CD14-positive monocyte (primary cell): ENCODE results near the gene DQX1. TPM values are rescaled to one million over a fixed set of nuclear protein-coding genes. Genes with fewer than 3 reads are reported as not detected.

Experiments used
- DNase-seq, 3 donors: peaks; one replicate each; pipeline ENCODE4 v3.0.0-alpha.2; 2011 to 2022
- H2AFZ ChIP-seq: 2 replicates; pipeline ENCODE4 v1.6.0; 2012; ENCODE audit warnings: mild to moderate bottlenecking, low read depth, low read length, inconsistent platforms; ENCODE audit not compliant: insufficient read depth, poor library complexity, severe bottlenecking
- H3K27ac ChIP-seq, 2 donors: 1 replicate in 1 of 2; 2 replicates in 1 of 2; pipeline ENCODE4 v1.5.1; 2012 to 2013; ENCODE audit warnings: low read length in 2 of 2, control low read depth in 1 of 2, inconsistent platforms in 1 of 2, low read depth in 1 of 2, mild to moderate bottlenecking in 1 of 2
- H3K27me3 ChIP-seq, 2 donors: one replicate each; pipeline versions ENCODE4 v1.6.0 to v1.6.1; 2011 to 2013; ENCODE audit warnings: low read length in 2 of 2; ENCODE audit not compliant: control insufficient read depth in 2 of 2, insufficient read depth in 2 of 2
- H3K36me3 ChIP-seq, 2 donors: replicated peaks in 1 of 2; 1 replicate in 1 of 2; 2 replicates in 1 of 2; pipeline versions ENCODE4 v1.5.1 to v1.6.1; 2012 to 2013; ENCODE audit warnings: low read length in 2 of 2, control low read depth in 1 of 2, inconsistent platforms in 1 of 2, mild to moderate bottlenecking in 1 of 2; ENCODE audit not compliant: insufficient read depth in 2 of 2, control insufficient read depth in 1 of 2
- H3K4me1 ChIP-seq, 2 donors: 1 replicate in 1 of 2; 2 replicates in 1 of 2; pipeline versions ENCODE4 v1.5.1 to v1.6.1; 2012 to 2013; ENCODE audit warnings: low read length in 2 of 2, control low read depth in 1 of 2, inconsistent platforms in 1 of 2, mild to moderate bottlenecking in 1 of 2, moderate library complexity in 1 of 2; ENCODE audit not compliant: insufficient read depth in 2 of 2, control insufficient read depth in 1 of 2
- H3K4me2 ChIP-seq: replicated peaks from 2 replicates; pipeline ENCODE3; 2012; ENCODE audit warnings: low read length, moderate library complexity, mild to moderate bottlenecking; ENCODE audit not compliant: poor library complexity, severe bottlenecking; ENCODE audit errors: extremely low read depth
- H3K4me3 ChIP-seq, 3 experiments: fragments of 200-600 bp in 1 of 3; sonication (generic) in 1 of 3; replicated peaks in 1 of 3; 1 replicate in 2 of 3; 2 replicates in 1 of 3; pipeline ENCODE4 v1.5.1; 2011 to 2013; ENCODE audit warnings: low read length in 3 of 3, mild to moderate bottlenecking in 3 of 3, control low read depth in 2 of 3, low read depth in 2 of 3, inconsistent platforms in 1 of 3, moderate library complexity in 1 of 3
- H3K79me2 ChIP-seq: 2 replicates; pipeline ENCODE4 v1.6.0; 2012; ENCODE audit warnings: mild to moderate bottlenecking, control low read depth, inconsistent platforms, low read length, moderate library complexity; ENCODE audit not compliant: insufficient read depth
- H3K9ac ChIP-seq: 2 replicates; pipeline ENCODE4 v1.6.0; 2017; ENCODE audit warnings: low read length, mild to moderate bottlenecking; ENCODE audit not compliant: insufficient read depth, poor library complexity, severe bottlenecking
- H3K9me3 ChIP-seq, 2 donors: replicated peaks in 1 of 2; 1 replicate in 1 of 2; 2 replicates in 1 of 2; pipeline versions ENCODE4 v1.5.1 to v1.6.1; 2012 to 2013; ENCODE audit warnings: low read length in 2 of 2, control low read depth in 1 of 2; ENCODE audit not compliant: control insufficient read depth in 1 of 2, insufficient read depth in 1 of 2
- H4K20me1 ChIP-seq: 2 replicates; pipeline ENCODE4 v1.6.0; 2012; ENCODE audit warnings: mild to moderate bottlenecking, low read length, control low read depth, moderate library complexity; ENCODE audit not compliant: insufficient read depth
- H3K27ac Mint-ChIP-seq, 7 donors: one replicate each; pipeline ENCODE4 v1.8.0; 2020; ENCODE audit warnings: mild to moderate bottlenecking in 7 of 7, mixed read lengths in 7 of 7, moderate library complexity in 6 of 7, inconsistent platforms in 2 of 7
- H3K27me3 Mint-ChIP-seq, 3 donors: one replicate each; pipeline ENCODE4 v1.8.0; 2021 to 2022; ENCODE audit warnings: low read depth in 3 of 3, mild to moderate bottlenecking in 3 of 3, mixed read lengths in 3 of 3, moderate library complexity in 3 of 3, inconsistent platforms in 1 of 3
- H3K36me3 Mint-ChIP-seq, 2 donors: one replicate each; pipeline ENCODE4 v1.8.0; 2020; ENCODE audit warnings: mixed read lengths in 2 of 2, inconsistent platforms in 1 of 2, mild to moderate bottlenecking in 1 of 2
- H3K4me1 Mint-ChIP-seq: one replicate; pipeline ENCODE4 v1.8.0; 2020; ENCODE audit warnings: mild to moderate bottlenecking, mixed read lengths
- H3K4me3 Mint-ChIP-seq, 2 donors: one replicate each; pipeline ENCODE4 v1.8.0; 2020; ENCODE audit warnings: mild to moderate bottlenecking in 2 of 2, mixed read lengths in 2 of 2, moderate library complexity in 1 of 2
- H3K9me3 Mint-ChIP-seq, 7 donors: one replicate each; pipeline ENCODE4 v1.8.0; 2020 to 2022; ENCODE audit warnings: mixed read lengths in 7 of 7, mild to moderate bottlenecking in 6 of 7, moderate library complexity in 6 of 7, inconsistent platforms in 2 of 7
- WGBS: methylation state at CpG from one replicate; pipeline ENCODE4 v1.1.5; 2013; ENCODE audit warnings: missing lambda C conversion rate; ENCODE audit not compliant: insufficient coverage; 5-methylcytosine and 5-hydroxymethylcytosine counted together
- intact Hi-C, 2 donors: fragments of 100-400 bp; cut with micrococcal nuclease; formaldehyde crosslinking; loops; one replicate each; pipeline versions ENCODE4 v1.15.0 to v1.15.1; 2023
- polyA plus RNA-seq, 3 donors: library from polyadenylated mRNA; depleted of rRNA in 1 of 3; unstranded in 2 of 3; stranded (reverse) in 1 of 3; fragments of 300-500 nt in 2 of 3; fragments of >200 nt in 1 of 3; fragmentation: Illumina TruSeq in 2 of 3; gene quantifications; 1 replicate in 2 of 3; 2 replicates in 1 of 3; pipeline ENCODE4 v1.2.3, GENCODE V29; 2012 to 2021
- TF ChIP-seq, protein P1 (sequence below): fragments of 200-600 bp; IDR thresholded peaks from one replicate; pipeline ENCODE4 v1.8.0; 2022; ENCODE audit warnings: antibody characterized with exemption, mild to moderate bottlenecking

DQX1 gene
- polyA plus RNA-seq, 3 donors = 0.36 TPM; not detected in 2

DNA sequence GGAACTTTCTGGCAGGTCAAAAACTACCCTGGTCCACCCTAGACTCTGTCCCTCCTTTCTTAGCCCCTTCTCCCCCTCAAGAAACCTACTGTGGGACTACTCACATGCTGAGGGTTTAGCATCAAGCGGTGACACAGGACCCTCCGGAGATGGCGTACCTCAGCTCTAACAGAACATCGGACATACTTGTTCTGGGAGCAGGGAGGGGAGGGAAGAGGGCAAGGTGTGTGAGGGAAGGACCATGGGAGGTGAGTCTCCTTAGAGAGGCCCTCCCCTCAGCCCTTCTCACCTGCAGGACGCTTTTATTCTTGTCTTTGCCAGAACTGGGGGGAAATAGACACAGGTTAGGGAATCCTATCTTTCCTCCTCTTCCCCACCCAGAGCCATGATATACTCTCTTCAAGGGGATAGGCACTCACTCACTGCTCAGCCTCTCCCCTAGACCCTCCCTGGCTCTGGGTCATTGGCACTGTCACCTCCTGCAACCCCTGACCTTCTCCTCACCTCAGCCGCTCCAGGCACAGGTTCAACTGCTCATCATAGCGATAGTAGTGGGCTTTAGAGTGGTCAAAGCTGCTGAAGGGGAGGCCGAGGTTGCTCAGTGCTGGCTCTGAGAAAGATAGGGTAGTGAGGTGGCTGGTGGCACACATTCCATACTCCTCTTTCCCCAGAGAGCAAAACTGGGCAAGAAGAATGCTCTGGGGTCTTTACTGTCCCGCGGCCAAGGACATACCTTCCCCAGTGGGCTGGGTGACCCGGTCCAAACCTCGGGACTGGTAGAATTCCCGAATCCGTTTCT, 20.4 kb downstream of the DQX1 start:
- peaks cover 38 to 57% (median 44%) of the 10 kb centered on the region in 3 donors for H3K27me3 Mint-ChIP-seq
- peak overlapping the region; percentile 59 to 100 for H3K4me3 Mint-ChIP-seq
- peak overlapping the region; percentile 96 for H3K4me2 ChIP-seq
- H3K9me3 ChIP-seq = no peaks in the 10 kb centered on the region
- H3K4me3 ChIP-seq = peak overlapping the region in 1 of 3 experiments; percentile 88
- H3K27ac Mint-ChIP-seq = peak overlapping the region in 6 of 7 donors; percentile 18 to 100 (median 81)
- no peak overlapping the region for H2AFZ ChIP-seq
- peaks cover 25 to 46% of the 10 kb centered on the region in 2 donors for H3K27me3 ChIP-seq
- H3K4me1 Mint-ChIP-seq = peaks cover 58% of the 10 kb centered on the region
- peaks cover 28 to 47% of the 10 kb centered on the region in 2 donors for H3K36me3 Mint-ChIP-seq
- no peak overlapping the region for H3K9ac ChIP-seq
- H3K4me1 ChIP-seq = peaks cover 57 to 63% of the 10 kb centered on the region in 2 donors
- intact Hi-C loops = no loop called here
- TF ChIP-seq, protein P1, sequence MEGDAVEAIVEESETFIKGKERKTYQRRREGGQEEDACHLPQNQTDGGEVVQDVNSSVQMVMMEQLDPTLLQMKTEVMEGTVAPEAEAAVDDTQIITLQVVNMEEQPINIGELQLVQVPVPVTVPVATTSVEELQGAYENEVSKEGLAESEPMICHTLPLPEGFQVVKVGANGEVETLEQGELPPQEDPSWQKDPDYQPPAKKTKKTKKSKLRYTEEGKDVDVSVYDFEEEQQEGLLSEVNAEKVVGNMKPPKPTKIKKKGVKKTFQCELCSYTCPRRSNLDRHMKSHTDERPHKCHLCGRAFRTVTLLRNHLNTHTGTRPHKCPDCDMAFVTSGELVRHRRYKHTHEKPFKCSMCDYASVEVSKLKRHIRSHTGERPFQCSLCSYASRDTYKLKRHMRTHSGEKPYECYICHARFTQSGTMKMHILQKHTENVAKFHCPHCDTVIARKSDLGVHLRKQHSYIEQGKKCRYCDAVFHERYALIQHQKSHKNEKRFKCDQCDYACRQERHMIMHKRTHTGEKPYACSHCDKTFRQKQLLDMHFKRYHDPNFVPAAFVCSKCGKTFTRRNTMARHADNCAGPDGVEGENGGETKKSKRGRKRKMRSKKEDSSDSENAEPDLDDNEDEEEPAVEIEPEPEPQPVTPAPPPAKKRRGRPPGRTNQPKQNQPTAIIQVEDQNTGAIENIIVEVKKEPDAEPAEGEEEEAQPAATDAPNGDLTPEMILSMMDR = no peak
- 100% methylated on average over 3 of the region's 14 CpGs for WGBS
- peak overlapping the region; percentile 95 to 98 for H3K27ac ChIP-seq
- DNase-seq = no peak
- H3K9me3 Mint-ChIP-seq = peaks cover 0 to 9% (median 4%) of the 10 kb centered on the region in 7 donors
- no peaks in the 10 kb centered on the region for H3K36me3 ChIP-seq
- no peaks in the 10 kb centered on the region for H4K20me1 ChIP-seq
- H3K79me2 ChIP-seq = peaks cover 28% of the 10 kb centered on the region

DNA sequence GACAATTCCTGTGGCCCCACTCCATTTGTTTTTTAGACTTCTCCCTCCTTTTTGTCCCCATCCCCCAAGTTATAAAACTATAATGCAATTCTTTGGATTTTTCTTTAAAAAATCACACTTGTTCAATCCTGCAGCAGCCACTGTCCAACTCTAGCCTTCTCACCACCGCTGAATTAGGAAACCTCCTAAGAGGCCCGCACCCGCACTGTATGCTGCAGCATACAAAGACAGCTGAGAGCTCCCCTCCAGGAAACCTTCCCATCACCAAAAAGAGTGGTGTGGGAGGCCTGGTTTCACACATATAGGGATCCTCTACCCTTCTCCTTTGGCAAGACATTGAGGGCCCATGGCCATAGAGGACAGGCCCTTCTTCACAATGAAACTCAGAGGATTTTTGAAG, 21.4 kb downstream of the DQX1 start:
- Histone ChIP-seq H3K36me3 (no peaks in the 10 kb centered on the region), H3K9me3 (peaks cover 0 to 7% of the 10 kb centered on the region in 2 donors), H4K20me1 (no peaks in the 10 kb centered on the region), H3K27ac (no peak overlapping the region), H3K4me1 (peaks cover 61 to 67% of the 10 kb centered on the region in 2 donors), H2AFZ (no peak overlapping the region), H3K4me3 (peak overlapping the region in 1 of 3 experiments; percentile 85), H3K79me2 (peaks cover 28% of the 10 kb centered on the region), H3K27me3 (peaks cover 25 to 46% of the 10 kb centered on the region in 2 donors), H3K4me2 (peak overlapping the region; percentile 96), H3K9ac (no peak overlapping the region)
- H3K4me3 Mint-ChIP-seq = peak overlapping the region; percentile 59 to 96
- TF ChIP-seq, protein P1 = no peak
- H3K27ac Mint-ChIP-seq = peak overlapping the region; percentile 25 to 94 (median 79)
- no peak for DNase-seq
- intact Hi-C loops = no loop called here
- H3K27me3 Mint-ChIP-seq = peaks cover 40 to 57% (median 44%) of the 10 kb centered on the region in 3 donors
- H3K36me3 Mint-ChIP-seq = peaks cover 37 to 46% of the 10 kb centered on the region in 2 donors
- peaks cover 63% of the 10 kb centered on the region for H3K4me1 Mint-ChIP-seq
- H3K9me3 Mint-ChIP-seq = peaks cover 0 to 10% (median 4%) of the 10 kb centered on the region in 7 donors
- WGBS = no CpG with 5 or more reads among the region's 3 CpGs
